OCI-LY1 (cell line): ENCODE measurements around the gene CFAP221.

Experiments used
- H2AFZ ChIP-seq: fragments of 200-600 bp; sonication (generic), shearing (Covaris generic); 2 replicates; pipeline ENCODE4 v1.6.0; 2014; ENCODE audit warnings: antibody characterized with exemption, mild to moderate bottlenecking, low read length
- H3F3A ChIP-seq: fragments of 200-600 bp; sonication (generic), shearing (Covaris generic); 2 replicates; pipeline ENCODE4 v1.6.0; 2014; ENCODE audit warnings: mild to moderate bottlenecking, antibody characterized with exemption, low read length, moderate library complexity; ENCODE audit not compliant: insufficient read depth
- H3K27ac ChIP-seq: fragments of 200-600 bp; sonication (generic); 2 replicates; pipeline ENCODE4 v1.5.1; 2014; ENCODE audit warnings: low read length, mixed run types, mild to moderate bottlenecking, low read depth; ENCODE audit not compliant: poor library complexity, severe bottlenecking
- H3K27me3 ChIP-seq: fragments of 200-600 bp; sonication (generic); 2 replicates; pipeline ENCODE4 v1.6.0; 2014; ENCODE audit warnings: antibody characterized with exemption, mild to moderate bottlenecking, low read length, moderate library complexity; ENCODE audit not compliant: insufficient read depth
- H3K36me3 ChIP-seq: fragments of 200-600 bp; sonication (generic); 2 replicates; pipeline ENCODE4 v1.6.1; 2014; ENCODE audit warnings: mild to moderate bottlenecking, antibody characterized with exemption, low read length, moderate library complexity, mixed read lengths; ENCODE audit not compliant: insufficient read depth
- H3K4me1 ChIP-seq: fragments of 200-600 bp; sonication (generic); 2 replicates; pipeline ENCODE4 v1.5.1; 2014; ENCODE audit warnings: mild to moderate bottlenecking, low read length, moderate library complexity; ENCODE audit not compliant: insufficient read depth, severe bottlenecking
- H3K4me2 ChIP-seq: fragments of 200-600 bp; sonication (generic), shearing (Covaris generic); 2 replicates; pipeline ENCODE4 v1.6.1; 2014; ENCODE audit warnings: low read length
- H3K4me3 ChIP-seq: fragments of 200-600 bp; sonication (generic); 2 replicates; pipeline ENCODE4 v1.5.1; 2014; ENCODE audit warnings: low read length, low read depth, mild to moderate bottlenecking, mixed read lengths; ENCODE audit not compliant: poor library complexity, severe bottlenecking
- H3K79me2 ChIP-seq: fragments of 200-600 bp; shearing (Covaris generic); 2 replicates; pipeline ENCODE4 v1.6.1; 2016; ENCODE audit warnings: mixed run types, low read length, mixed read lengths; ENCODE audit not compliant: insufficient read depth
- H3K9ac ChIP-seq: fragments of 200-600 bp; sonication (generic), shearing (Covaris generic); 2 replicates; pipeline ENCODE4 v1.6.1; 2014; ENCODE audit warnings: mild to moderate bottlenecking, low read length, mixed read lengths
- H3K9me2 ChIP-seq: fragments of 200-600 bp; sonication (generic), shearing (Covaris generic); 2 replicates; pipeline ENCODE4 v1.6.1; 2014; ENCODE audit warnings: low read depth, mild to moderate bottlenecking, low read length, mixed read lengths
- H3K9me3 ChIP-seq: fragments of 200-600 bp; shearing (Covaris generic); 2 replicates; pipeline ENCODE4 v1.6.1; 2014; ENCODE audit warnings: low read length, mixed read lengths
- H4K20me1 ChIP-seq: fragments of 200-600 bp; sonication (generic), shearing (Covaris generic); 2 replicates; pipeline ENCODE4 v1.6.0; 2016; ENCODE audit warnings: mild to moderate bottlenecking, low read length; ENCODE audit not compliant: insufficient read depth
- EZH2 ChIP-seq: fragments of 200-600 bp; sonication (generic), shearing (Covaris generic); IDR thresholded peaks from 2 replicates; pipeline ENCODE4 v1.8.0; 2017; ENCODE audit warnings: borderline replicate concordance, mixed run types, mild to moderate bottlenecking, antibody characterized with exemption, low read length, moderate library complexity, mixed read lengths
- TF ChIP-seq, protein P1 (sequence below): fragments of 200-600 bp; sonication (generic), shearing (Covaris generic); IDR thresholded peaks from 2 replicates; pipeline ENCODE4 v1.5.1; 2017; ENCODE audit warnings: mild to moderate bottlenecking, antibody characterized with exemption, low read length, moderate library complexity, mixed read lengths

CFAP221 gene

DNA sequence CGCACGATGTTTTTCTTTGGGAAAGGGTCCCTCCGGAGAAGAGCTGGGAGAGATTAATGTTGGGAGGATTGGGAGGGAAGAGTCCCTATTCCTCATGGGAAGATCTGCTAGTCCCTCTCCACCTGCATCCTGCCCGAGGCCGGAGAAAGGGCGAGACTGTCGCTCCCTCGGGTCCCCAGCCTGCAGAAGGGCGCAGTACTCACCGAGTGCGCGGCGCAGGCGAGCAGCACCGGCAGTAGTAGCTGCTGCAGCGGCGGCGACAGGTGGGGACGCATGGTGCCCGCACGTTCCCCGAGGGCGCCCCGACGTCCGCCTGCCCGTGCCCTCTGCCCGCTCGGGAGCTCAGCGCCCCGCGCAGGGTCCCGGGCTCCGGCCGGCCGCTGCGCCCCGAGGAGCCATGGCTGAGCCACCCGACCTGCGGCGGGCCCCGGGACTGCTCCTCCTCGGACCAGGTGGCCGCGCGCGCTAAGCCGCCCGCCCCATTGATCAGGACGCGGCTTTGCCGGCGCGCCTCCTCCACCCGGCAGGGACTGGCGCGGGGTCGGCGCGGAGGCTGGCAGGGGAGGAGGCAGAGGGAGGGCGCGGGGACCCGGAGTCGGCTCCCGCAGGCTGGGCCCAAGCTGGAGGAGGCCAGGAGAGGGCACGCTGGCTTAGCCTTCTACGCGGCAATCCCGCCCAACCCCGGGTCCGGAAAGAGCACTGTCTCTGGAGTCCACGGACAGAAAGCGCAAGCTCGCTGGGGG lies 20.1 kb upstream of the CFAP221 start, which contains the start of gene SCTR:
SCTR (minus strand) TSS at position 532 of the 743 bp plus-strand sequence; CDS start at position 275, 257 bp downstream.
- Histone ChIP-seq H3K9me3 (no peaks in the 10 kb centered on the region), H3K27ac (no peak within 1 kb of the TSS), H3K36me3 (no peaks in the 10 kb centered on the region), H3K27me3 (no peaks in the 10 kb centered on the region), H3K4me3 (no peak within 1 kb of the TSS), H3K79me2 (no peaks in the 10 kb centered on the region), H3K4me1 (no peaks in the 10 kb centered on the region), H3F3A (no peaks in the 10 kb centered on the region), H3K9ac (no peak within 1 kb of the TSS), H2AFZ (no peak within 1 kb of the TSS), H3K9me2 (no peaks in the 10 kb centered on the region), H4K20me1 (no peaks in the 10 kb centered on the region), H3K4me2 (no peak within 1 kb of the TSS)
- TF ChIP-seq EZH2, result no peak

- H2AFZ ChIP-seq, result no peak overlapping the region
- no peaks in the 10 kb centered on the region for H3K9me2 ChIP-seq
- TF ChIP-seq EZH2, result no peak
- TF ChIP-seq, protein P1, sequence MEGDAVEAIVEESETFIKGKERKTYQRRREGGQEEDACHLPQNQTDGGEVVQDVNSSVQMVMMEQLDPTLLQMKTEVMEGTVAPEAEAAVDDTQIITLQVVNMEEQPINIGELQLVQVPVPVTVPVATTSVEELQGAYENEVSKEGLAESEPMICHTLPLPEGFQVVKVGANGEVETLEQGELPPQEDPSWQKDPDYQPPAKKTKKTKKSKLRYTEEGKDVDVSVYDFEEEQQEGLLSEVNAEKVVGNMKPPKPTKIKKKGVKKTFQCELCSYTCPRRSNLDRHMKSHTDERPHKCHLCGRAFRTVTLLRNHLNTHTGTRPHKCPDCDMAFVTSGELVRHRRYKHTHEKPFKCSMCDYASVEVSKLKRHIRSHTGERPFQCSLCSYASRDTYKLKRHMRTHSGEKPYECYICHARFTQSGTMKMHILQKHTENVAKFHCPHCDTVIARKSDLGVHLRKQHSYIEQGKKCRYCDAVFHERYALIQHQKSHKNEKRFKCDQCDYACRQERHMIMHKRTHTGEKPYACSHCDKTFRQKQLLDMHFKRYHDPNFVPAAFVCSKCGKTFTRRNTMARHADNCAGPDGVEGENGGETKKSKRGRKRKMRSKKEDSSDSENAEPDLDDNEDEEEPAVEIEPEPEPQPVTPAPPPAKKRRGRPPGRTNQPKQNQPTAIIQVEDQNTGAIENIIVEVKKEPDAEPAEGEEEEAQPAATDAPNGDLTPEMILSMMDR, result no peak
- H3K4me2 ChIP-seq, result no peak overlapping the region
- no peaks in the 10 kb centered on the region for H3K36me3 ChIP-seq
- no peaks in the 10 kb centered on the region for H3F3A ChIP-seq
- no peak overlapping the region for H3K4me3 ChIP-seq
- no peaks in the 10 kb centered on the region for H3K79me2 ChIP-seq
- no peaks in the 10 kb centered on the region for H4K20me1 ChIP-seq
- H3K4me1 ChIP-seq, result no peaks in the 10 kb centered on the region
- H3K9ac ChIP-seq, result no peak overlapping the region
- H3K27me3 ChIP-seq, result no peaks in the 10 kb centered on the region
- H3K27ac ChIP-seq, result no peak overlapping the region
- H3K9me3 ChIP-seq, result no peaks in the 10 kb centered on the region
Measured at GRCh38 chr2:119525614-119526013, 18.6 kb upstream of the CFAP221 start.

GRCh38 chr2:119527999-119528398 lies 16.2 kb upstream of the CFAP221 start:
- Histone ChIP-seq H2AFZ (no peak overlapping the region), H3K4me3 (no peak overlapping the region), H3K9ac (no peak overlapping the region), H3K4me1 (no peaks in the 10 kb centered on the region), H3K36me3 (no peaks in the 10 kb centered on the region), H3K79me2 (no peaks in the 10 kb centered on the region), H3K27me3 (no peaks in the 10 kb centered on the region), H3K4me2 (no peak overlapping the region), H3K27ac (no peak overlapping the region), H3F3A (no peaks in the 10 kb centered on the region), H3K9me2 (no peaks in the 10 kb centered on the region), H4K20me1 (no peaks in the 10 kb centered on the region), H3K9me3 (no peaks in the 10 kb centered on the region)
- TF ChIP-seq EZH2, result no peak
- TF ChIP-seq, protein P1, result no peak

DNA sequence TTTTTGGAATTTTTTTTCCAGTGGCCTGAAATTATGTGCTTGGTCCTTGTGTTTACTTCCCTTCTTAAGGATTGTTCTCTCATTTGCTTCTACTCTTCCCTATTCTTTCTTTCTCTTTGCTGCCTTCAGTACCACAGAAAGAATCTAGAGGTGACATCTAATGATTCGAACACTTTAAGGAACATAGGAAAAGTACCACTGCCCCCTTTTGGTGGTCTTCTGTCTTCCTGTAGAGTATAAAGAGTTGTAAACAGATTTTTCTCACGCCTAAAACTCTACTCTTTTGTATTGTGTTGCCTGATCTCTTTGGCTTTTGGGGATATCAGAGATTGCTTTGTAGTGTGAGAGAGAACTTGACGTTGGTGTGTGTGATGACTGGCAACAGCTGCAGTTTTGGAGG lies 13.0 kb upstream of the CFAP221 start:
- Histone ChIP-seq H3K9me2 (no peaks in the 10 kb centered on the region), H3K9me3 (no peaks in the 10 kb centered on the region), H3K36me3 (no peaks in the 10 kb centered on the region), H3K4me2 (no peak overlapping the region), H3K27me3 (no peaks in the 10 kb centered on the region), H2AFZ (no peak overlapping the region), H3K9ac (no peak overlapping the region), H3F3A (no peaks in the 10 kb centered on the region), H3K27ac (no peak overlapping the region), H3K79me2 (no peaks in the 10 kb centered on the region), H3K4me3 (no peak overlapping the region), H4K20me1 (no peaks in the 10 kb centered on the region), H3K4me1 (no peaks in the 10 kb centered on the region)
- TF ChIP-seq, protein P1, result peak; percentile 22; the same call in 1 of the 2 replicates
- TF ChIP-seq EZH2, result no peak
